SK-N-SH treated with all-trans-retinoic acid at 6 μM for 48 hours (cell line): ENCODE measurements around the gene SEMA6D.

Experiments used
- ATAC-seq: fragments of 200-7000 bp; cut with Tn5 transposase; 3 replicates; pipeline ENCODE4 v1.9.1; 2020; ENCODE audit warnings: mild to moderate bottlenecking, moderate library complexity
- ARNTL ChIP-seq: fragments of 450-650 bp; formaldehyde crosslinking; IDR thresholded peaks from 2 replicates; pipeline ENCODE4 v1.5.0; 2020; ENCODE audit warnings: low read depth, mild to moderate bottlenecking, moderate library complexity, borderline replicate concordance
- BACH2 ChIP-seq: fragments of 250-450 bp; sonication (Bioruptor Pico); IDR thresholded peaks from 2 replicates; pipeline ENCODE4 v1.9.0; 2021; ENCODE audit warnings: mild to moderate bottlenecking, borderline replicate concordance
- CSDC2 ChIP-seq: fragments of 250-450 bp; sonication (Bioruptor Pico); IDR thresholded peaks from 2 replicates; pipeline ENCODE4 v1.5.0; 2020; ENCODE audit warnings: mild to moderate bottlenecking, moderate library complexity
- ESRRG ChIP-seq: fragments of 250-450 bp; sonication (Bioruptor Pico); IDR thresholded peaks from 2 replicates; pipeline ENCODE4 v1.6.1; 2021; ENCODE audit warnings: mild to moderate bottlenecking
- GLIS3 ChIP-seq: fragments of 250-450 bp; sonication (Bioruptor Pico); IDR thresholded peaks from 2 replicates; pipeline ENCODE4 v1.5.0; 2020; ENCODE audit warnings: mild to moderate bottlenecking, moderate library complexity
- ISL1 ChIP-seq: fragments of 250-450 bp; sonication (Bioruptor Pico); IDR thresholded peaks from 2 replicates; pipeline ENCODE4 v2.1.2; 2022; ENCODE audit warnings: mild to moderate bottlenecking, moderate library complexity
- OSR1 ChIP-seq: fragments of 250-450 bp; sonication (Bioruptor Pico); IDR thresholded peaks from 2 replicates; pipeline ENCODE4 v1.8.0; 2022; ENCODE audit warnings: moderate library complexity, mild to moderate bottlenecking, inconsistent platforms
- PPARA ChIP-seq: fragments of 250-450 bp; sonication (Bioruptor Pico); IDR thresholded peaks from 2 replicates; pipeline ENCODE4 v1.5.0; 2020; ENCODE audit warnings: mild to moderate bottlenecking, borderline replicate concordance
- RARB ChIP-seq: fragments of 250-450 bp; sonication (Bioruptor Pico); IDR thresholded peaks from 2 replicates; pipeline ENCODE4 v1.8.0; 2021; ENCODE audit warnings: mild to moderate bottlenecking, moderate library complexity
- SNAI2 ChIP-seq: fragments of 250-450 bp; sonication (Bioruptor Pico); IDR thresholded peaks from 2 replicates; pipeline ENCODE4 v1.5.0; 2020; ENCODE audit warnings: mild to moderate bottlenecking, moderate library complexity
- TCF4 ChIP-seq: fragments of 250-450 bp; sonication (Bioruptor Pico); IDR thresholded peaks from 2 replicates; pipeline ENCODE4 v1.8.0; 2021; ENCODE audit warnings: mild to moderate bottlenecking, moderate library complexity, borderline replicate concordance
- TOX ChIP-seq: fragments of 250-450 bp; sonication (Bioruptor Pico); IDR thresholded peaks from 2 replicates; pipeline ENCODE4 v1.8.0; 2021; ENCODE audit warnings: mild to moderate bottlenecking, moderate library complexity, borderline replicate concordance
- ZC3H10 ChIP-seq: fragments of 250-450 bp; sonication (Bioruptor Pico); IDR thresholded peaks from 2 replicates; pipeline ENCODE4 v1.5.1; 2021; ENCODE audit warnings: mild to moderate bottlenecking, moderate library complexity
- ZFP3 ChIP-seq: fragments of 250-450 bp; sonication (Bioruptor Pico); IDR thresholded peaks from 2 replicates; pipeline ENCODE4 v1.5.0; 2020; ENCODE audit warnings: mild to moderate bottlenecking, moderate library complexity
- ZFP30 ChIP-seq: fragments of 450-650 bp; formaldehyde crosslinking; IDR thresholded peaks from 2 replicates; pipeline ENCODE4 v1.5.0; 2022; ENCODE audit warnings: mild to moderate bottlenecking, moderate library complexity
- ZNF565 ChIP-seq: fragments of 450-650 bp; formaldehyde crosslinking; conservative IDR thresholded peaks from 2 replicates; pipeline ENCODE4 v1.5.0; 2020; ENCODE audit warnings: low read depth, mild to moderate bottlenecking, moderate library complexity
- ZNF70 ChIP-seq: fragments of 450-650 bp; formaldehyde crosslinking; IDR thresholded peaks from 2 replicates; pipeline ENCODE4 v1.5.0; 2020; ENCODE audit warnings: mild to moderate bottlenecking, moderate library complexity
- ZNF8 ChIP-seq: fragments of 450-650 bp; formaldehyde crosslinking; IDR thresholded peaks from 2 replicates; pipeline ENCODE4 v1.5.0; 2020; ENCODE audit warnings: mild to moderate bottlenecking, moderate library complexity
- TF ChIP-seq, protein P1 (sequence below): fragments of 250-450 bp; sonication (Bioruptor Pico); IDR thresholded peaks from 2 replicates; pipeline ENCODE4 v1.8.0; 2020; ENCODE audit warnings: mild to moderate bottlenecking, moderate library complexity, borderline replicate concordance
- TF ChIP-seq, protein P2 (sequence below): fragments of 250-450 bp; sonication (Bioruptor Pico); IDR thresholded peaks from 2 replicates; pipeline ENCODE4 v1.5.0; 2020; ENCODE audit warnings: mild to moderate bottlenecking, moderate library complexity
- TF ChIP-seq, protein P3 (sequence below): fragments of 250-450 bp; sonication (Bioruptor Pico); IDR thresholded peaks from 2 replicates; pipeline ENCODE4 v1.5.1; 2021; ENCODE audit warnings: mild to moderate bottlenecking, moderate library complexity
- TF ChIP-seq, protein P4 (sequence below): fragments of 250-450 bp; sonication (Bioruptor Pico); IDR thresholded peaks from 2 replicates; pipeline ENCODE4 v1.8.0; 2021; ENCODE audit warnings: low read depth, mild to moderate bottlenecking, moderate library complexity, borderline replicate concordance
- TF ChIP-seq, protein P5 (sequence below): fragments of 250-450 bp; sonication (Bioruptor Pico); IDR thresholded peaks from 2 replicates; pipeline ENCODE4 v1.5.1; 2020; ENCODE audit warnings: low read depth, mild to moderate bottlenecking, moderate library complexity

SEMA6D gene

DNA sequence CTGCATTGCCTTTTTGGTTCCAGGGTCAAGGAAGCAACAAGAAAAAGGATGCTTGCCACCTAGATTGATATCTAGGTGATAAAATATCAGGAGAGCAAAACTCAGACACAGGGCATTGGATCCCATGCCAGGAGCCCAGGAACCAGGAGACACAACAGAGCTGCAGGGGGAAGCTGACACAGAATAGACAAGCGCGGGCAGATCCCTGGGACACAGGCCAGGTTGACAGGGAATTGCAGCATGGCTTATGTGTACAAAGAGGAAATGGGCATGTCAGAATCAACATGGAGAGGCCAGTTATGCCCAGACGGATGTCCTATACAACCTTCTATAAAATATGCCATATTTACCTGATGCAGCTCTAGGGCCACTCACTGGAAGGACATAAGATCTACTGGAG lies 84.2 kb downstream of the SEMA6D start:
- TF ChIP-seq RARB (CRISPR knock-in tag) (no peak), SNAI2 (CRISPR knock-in tag) (no peak), ESRRG (CRISPR knock-in tag) (no peak), TOX (no peak), ZFP30 (CRISPR knock-in tag) (no peak), CSDC2 (no peak), ZNF565 (CRISPR knock-in tag) (no peak), ZNF8 (CRISPR knock-in tag) (no peak), ISL1 (no peak), ZNF70 (CRISPR knock-in tag) (no peak), ARNTL (CRISPR knock-in tag) (no peak)
- TF ChIP-seq, protein P1, sequence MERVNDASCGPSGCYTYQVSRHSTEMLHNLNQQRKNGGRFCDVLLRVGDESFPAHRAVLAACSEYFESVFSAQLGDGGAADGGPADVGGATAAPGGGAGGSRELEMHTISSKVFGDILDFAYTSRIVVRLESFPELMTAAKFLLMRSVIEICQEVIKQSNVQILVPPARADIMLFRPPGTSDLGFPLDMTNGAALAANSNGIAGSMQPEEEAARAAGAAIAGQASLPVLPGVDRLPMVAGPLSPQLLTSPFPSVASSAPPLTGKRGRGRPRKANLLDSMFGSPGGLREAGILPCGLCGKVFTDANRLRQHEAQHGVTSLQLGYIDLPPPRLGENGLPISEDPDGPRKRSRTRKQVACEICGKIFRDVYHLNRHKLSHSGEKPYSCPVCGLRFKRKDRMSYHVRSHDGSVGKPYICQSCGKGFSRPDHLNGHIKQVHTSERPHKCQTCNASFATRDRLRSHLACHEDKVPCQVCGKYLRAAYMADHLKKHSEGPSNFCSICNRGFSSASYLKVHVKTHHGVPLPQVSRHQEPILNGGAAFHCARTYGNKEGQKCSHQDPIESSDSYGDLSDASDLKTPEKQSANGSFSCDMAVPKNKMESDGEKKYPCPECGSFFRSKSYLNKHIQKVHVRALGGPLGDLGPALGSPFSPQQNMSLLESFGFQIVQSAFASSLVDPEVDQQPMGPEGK (CRISPR knock-in tag): no peak
- TF ChIP-seq, protein P2, sequence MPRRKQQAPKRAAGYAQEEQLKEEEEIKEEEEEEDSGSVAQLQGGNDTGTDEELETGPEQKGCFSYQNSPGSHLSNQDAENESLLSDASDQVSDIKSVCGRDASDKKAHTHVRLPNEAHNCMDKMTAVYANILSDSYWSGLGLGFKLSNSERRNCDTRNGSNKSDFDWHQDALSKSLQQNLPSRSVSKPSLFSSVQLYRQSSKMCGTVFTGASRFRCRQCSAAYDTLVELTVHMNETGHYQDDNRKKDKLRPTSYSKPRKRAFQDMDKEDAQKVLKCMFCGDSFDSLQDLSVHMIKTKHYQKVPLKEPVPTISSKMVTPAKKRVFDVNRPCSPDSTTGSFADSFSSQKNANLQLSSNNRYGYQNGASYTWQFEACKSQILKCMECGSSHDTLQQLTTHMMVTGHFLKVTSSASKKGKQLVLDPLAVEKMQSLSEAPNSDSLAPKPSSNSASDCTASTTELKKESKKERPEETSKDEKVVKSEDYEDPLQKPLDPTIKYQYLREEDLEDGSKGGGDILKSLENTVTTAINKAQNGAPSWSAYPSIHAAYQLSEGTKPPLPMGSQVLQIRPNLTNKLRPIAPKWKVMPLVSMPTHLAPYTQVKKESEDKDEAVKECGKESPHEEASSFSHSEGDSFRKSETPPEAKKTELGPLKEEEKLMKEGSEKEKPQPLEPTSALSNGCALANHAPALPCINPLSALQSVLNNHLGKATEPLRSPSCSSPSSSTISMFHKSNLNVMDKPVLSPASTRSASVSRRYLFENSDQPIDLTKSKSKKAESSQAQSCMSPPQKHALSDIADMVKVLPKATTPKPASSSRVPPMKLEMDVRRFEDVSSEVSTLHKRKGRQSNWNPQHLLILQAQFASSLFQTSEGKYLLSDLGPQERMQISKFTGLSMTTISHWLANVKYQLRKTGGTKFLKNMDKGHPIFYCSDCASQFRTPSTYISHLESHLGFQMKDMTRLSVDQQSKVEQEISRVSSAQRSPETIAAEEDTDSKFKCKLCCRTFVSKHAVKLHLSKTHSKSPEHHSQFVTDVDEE (CRISPR knock-in tag): no peak
- TF ChIP-seq, protein P3, sequence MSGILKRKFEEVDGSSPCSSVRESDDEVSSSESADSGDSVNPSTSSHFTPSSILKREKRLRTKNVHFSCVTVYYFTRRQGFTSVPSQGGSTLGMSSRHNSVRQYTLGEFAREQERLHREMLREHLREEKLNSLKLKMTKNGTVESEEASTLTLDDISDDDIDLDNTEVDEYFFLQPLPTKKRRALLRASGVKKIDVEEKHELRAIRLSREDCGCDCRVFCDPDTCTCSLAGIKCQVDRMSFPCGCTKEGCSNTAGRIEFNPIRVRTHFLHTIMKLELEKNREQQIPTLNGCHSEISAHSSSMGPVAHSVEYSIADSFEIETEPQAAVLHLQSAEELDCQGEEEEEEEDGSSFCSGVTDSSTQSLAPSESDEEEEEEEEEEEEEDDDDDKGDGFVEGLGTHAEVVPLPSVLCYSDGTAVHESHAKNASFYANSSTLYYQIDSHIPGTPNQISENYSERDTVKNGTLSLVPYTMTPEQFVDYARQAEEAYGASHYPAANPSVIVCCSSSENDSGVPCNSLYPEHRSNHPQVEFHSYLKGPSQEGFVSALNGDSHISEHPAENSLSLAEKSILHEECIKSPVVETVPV (CRISPR knock-in tag): no peak
- no peak for ATAC-seq

DNA sequence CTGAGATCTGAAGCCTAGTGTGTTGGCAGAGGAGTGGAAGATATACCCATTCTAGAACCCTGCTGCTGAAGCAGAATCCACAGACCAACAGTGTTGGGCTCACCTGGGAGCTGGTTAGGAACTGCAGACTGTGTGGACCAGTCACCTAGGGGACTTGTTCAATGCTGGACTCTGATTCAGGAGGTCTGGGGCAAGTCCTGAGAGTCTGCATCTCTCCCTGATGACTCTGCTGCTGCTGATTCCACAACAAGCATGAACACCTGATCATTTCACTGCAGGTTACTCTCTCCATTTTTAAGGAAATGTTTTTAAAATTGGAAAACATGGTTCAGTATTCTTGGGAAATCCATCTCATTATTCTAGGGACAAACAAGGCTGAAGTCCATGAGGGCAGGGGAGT lies 84.9 kb downstream of the SEMA6D start:
- no peak for ATAC-seq
- TF ChIP-seq ZNF8 (CRISPR knock-in tag) (no peak), CSDC2 (no peak), ZFP30 (CRISPR knock-in tag) (no peak), ISL1 (no peak), OSR1 (no peak), ZFP3 (CRISPR knock-in tag) (no peak), ZC3H10 (CRISPR knock-in tag) (no peak), GLIS3 (CRISPR knock-in tag) (no peak), TCF4 (CRISPR knock-in tag) (no peak), PPARA (CRISPR knock-in tag) (no peak), ESRRG (CRISPR knock-in tag) (no peak), ARNTL (CRISPR knock-in tag) (no peak), ZNF70 (CRISPR knock-in tag) (no peak), RARB (CRISPR knock-in tag) (no peak), BACH2 (CRISPR knock-in tag) (no peak)
- TF ChIP-seq, protein P4, sequence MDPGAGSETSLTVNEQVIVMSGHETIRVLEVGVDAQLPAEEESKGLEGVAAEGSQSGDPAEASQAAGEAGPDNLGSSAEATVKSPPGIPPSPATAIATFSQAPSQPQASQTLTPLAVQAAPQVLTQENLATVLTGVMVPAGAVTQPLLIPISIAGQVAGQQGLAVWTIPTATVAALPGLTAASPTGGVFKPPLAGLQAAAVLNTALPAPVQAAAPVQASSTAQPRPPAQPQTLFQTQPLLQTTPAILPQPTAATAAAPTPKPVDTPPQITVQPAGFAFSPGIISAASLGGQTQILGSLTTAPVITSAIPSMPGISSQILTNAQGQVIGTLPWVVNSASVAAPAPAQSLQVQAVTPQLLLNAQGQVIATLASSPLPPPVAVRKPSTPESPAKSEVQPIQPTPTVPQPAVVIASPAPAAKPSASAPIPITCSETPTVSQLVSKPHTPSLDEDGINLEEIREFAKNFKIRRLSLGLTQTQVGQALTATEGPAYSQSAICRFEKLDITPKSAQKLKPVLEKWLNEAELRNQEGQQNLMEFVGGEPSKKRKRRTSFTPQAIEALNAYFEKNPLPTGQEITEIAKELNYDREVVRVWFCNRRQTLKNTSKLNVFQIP (CRISPR knock-in tag): no peak
- TF ChIP-seq, protein P3 (CRISPR knock-in tag): no peak
- TF ChIP-seq, protein P1 (CRISPR knock-in tag): no peak
- TF ChIP-seq, protein P5, sequence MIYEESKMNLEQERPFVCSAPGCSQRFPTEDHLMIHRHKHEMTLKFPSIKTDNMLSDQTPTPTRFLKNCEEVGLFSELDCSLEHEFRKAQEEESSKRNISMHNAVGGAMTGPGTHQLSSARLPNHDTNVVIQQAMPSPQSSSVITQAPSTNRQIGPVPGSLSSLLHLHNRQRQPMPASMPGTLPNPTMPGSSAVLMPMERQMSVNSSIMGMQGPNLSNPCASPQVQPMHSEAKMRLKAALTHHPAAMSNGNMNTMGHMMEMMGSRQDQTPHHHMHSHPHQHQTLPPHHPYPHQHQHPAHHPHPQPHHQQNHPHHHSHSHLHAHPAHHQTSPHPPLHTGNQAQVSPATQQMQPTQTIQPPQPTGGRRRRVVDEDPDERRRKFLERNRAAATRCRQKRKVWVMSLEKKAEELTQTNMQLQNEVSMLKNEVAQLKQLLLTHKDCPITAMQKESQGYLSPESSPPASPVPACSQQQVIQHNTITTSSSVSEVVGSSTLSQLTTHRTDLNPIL (CRISPR knock-in tag): no peak
- TF ChIP-seq, protein P2 (CRISPR knock-in tag): no peak
- TF ChIP-seq, all 23 proteins: peak for 0
